IMR-90 (cell line): ENCODE measurements around the gene RFT1. TPM values are rescaled to one million over a fixed set of nuclear protein-coding genes. Genes with fewer than 3 reads are reported as not detected.

ENCODE experiments used
- ATAC-seq: fragments of 200-7000 bp; cut with Tn5 transposase; 2 replicates; pipeline ENCODE4 v1.9.1; 2020; ENCODE audit warnings: low read depth, mild to moderate bottlenecking, moderate library complexity
- BruUV-seq: library from RNA; stranded (reverse); fragments of 400-500 nt; replicated peaks from 2 replicates; lab custom pipeline; 2021; lab: Mats Ljungman, UMichigan
- CTCF ChIA-PET: fragments of 300-600 bp; formaldehyde crosslinking; extraction: SDS; loops from one replicate; lab custom pipeline; 2021; ENCODE audit warnings: antibody characterized with exemption; lab: Yijun Ruan, JAX
- POLR2A ChIA-PET: fragments of 300-600 bp; sonication (Branson Sonifier 250); formaldehyde crosslinking; loops from one replicate; lab custom pipeline; 2022; ENCODE audit warnings: antibody characterized with exemption; ENCODE audit not compliant: unreplicated experiment; lab: Charles Lee
- DNase-seq: peaks from one replicate; pipeline ENCODE4 v3.0.0; 2013
- H2AFZ ChIP-seq: replicated peaks from 2 replicates; pipeline ENCODE3; 2013; ENCODE audit warnings: low read length, mild to moderate bottlenecking; ENCODE audit not compliant: poor library complexity
- H2AK5ac ChIP-seq: 2 replicates; pipeline ENCODE4 v1.6.1; 2013; ENCODE audit warnings: low read depth, low read length, inconsistent platforms
- H2AK9ac ChIP-seq: replicated peaks from 2 replicates; pipeline ENCODE3; 2013; ENCODE audit warnings: mild to moderate bottlenecking, low read depth, low read length, moderate library complexity; ENCODE audit not compliant: poor library complexity
- H2BK120ac ChIP-seq: 2 replicates; pipeline ENCODE4 v1.6.1; 2013; ENCODE audit warnings: low read depth, low read length, inconsistent platforms
- H2BK15ac ChIP-seq: 3 replicates; pipeline ENCODE4 v1.6.1; 2013; ENCODE audit warnings: low read depth, low read length, inconsistent platforms
- H2BK20ac ChIP-seq: 2 replicates; pipeline ENCODE4 v1.6.1; 2013; ENCODE audit warnings: low read depth, mild to moderate bottlenecking, inconsistent platforms, low read length, moderate library complexity
- H2BK5ac ChIP-seq: 2 replicates; pipeline ENCODE4 v1.6.1; 2013; ENCODE audit warnings: mild to moderate bottlenecking, low read depth, low read length, inconsistent platforms; ENCODE audit not compliant: poor library complexity, severe bottlenecking
- H3K14ac ChIP-seq: replicated peaks from 2 replicates; pipeline ENCODE4 v1.6.1; 2013; ENCODE audit warnings: low read depth, low read length, inconsistent platforms
- H3K18ac ChIP-seq: 2 replicates; pipeline ENCODE4 v1.6.1; 2013; ENCODE audit warnings: low read depth, low read length, control low read depth
- H3K23ac ChIP-seq: 2 replicates; pipeline ENCODE4 v1.6.1; 2013; ENCODE audit warnings: low read depth, low read length, inconsistent platforms
- H3K27ac ChIP-seq: 2 replicates; pipeline ENCODE4 v1.5.1; 2013; ENCODE audit warnings: mild to moderate bottlenecking, control low read depth, low read length; ENCODE audit not compliant: insufficient read depth
- H3K27me3 ChIP-seq: 2 replicates; pipeline ENCODE4 v1.6.1; 2013; ENCODE audit warnings: low read length; ENCODE audit not compliant: control insufficient read depth, insufficient read depth
- H3K36me3 ChIP-seq: 2 replicates; pipeline ENCODE4 v1.6.1; 2013; ENCODE audit warnings: low read length, mixed read lengths; ENCODE audit not compliant: control insufficient read depth, insufficient read depth
- H3K4ac ChIP-seq: 2 replicates; pipeline ENCODE4 v1.6.1; 2013; ENCODE audit warnings: low read depth, low read length, inconsistent platforms
- H3K4me1 ChIP-seq: 2 replicates; pipeline ENCODE4 v1.6.1; 2013; ENCODE audit warnings: low read length, mixed read lengths; ENCODE audit not compliant: control insufficient read depth, insufficient read depth
- H3K4me2 ChIP-seq: 2 replicates; pipeline ENCODE4 v1.6.1; 2013; ENCODE audit warnings: low read depth, mild to moderate bottlenecking, control low read depth, low read length, moderate library complexity
- H3K4me3 ChIP-seq: 2 replicates; pipeline ENCODE4 v1.5.1; 2013; ENCODE audit warnings: low read depth, mild to moderate bottlenecking, control low read depth, low read length, moderate library complexity; ENCODE audit not compliant: insufficient read depth
- H3K56ac ChIP-seq: 2 replicates; pipeline ENCODE4 v1.6.1; 2013; ENCODE audit warnings: low read length, inconsistent platforms; ENCODE audit not compliant: insufficient read depth; ENCODE audit errors: extremely low read depth
- H3K79me1 ChIP-seq, 2 experiments: 2 replicates each; pipeline ENCODE4 v1.6.1; 2013; ENCODE audit warnings: low read length in 2 of 2, inconsistent platforms in 1 of 2, low read depth in 1 of 2
- H3K9ac ChIP-seq: 2 replicates; pipeline ENCODE4 v1.6.1; 2013; ENCODE audit warnings: low read depth, low read length, control low read depth
- H3K9me1 ChIP-seq: 2 replicates; pipeline ENCODE4 v1.6.1; 2013; ENCODE audit warnings: low read length, inconsistent platforms; ENCODE audit not compliant: insufficient read depth
- H3K9me3 ChIP-seq: 2 replicates; pipeline ENCODE4 v1.6.1; 2013; ENCODE audit warnings: low read length; ENCODE audit not compliant: control insufficient read depth, insufficient read depth
- H4K20me1 ChIP-seq: 2 replicates; pipeline ENCODE4 v1.6.1; 2013; ENCODE audit warnings: low read length, inconsistent platforms; ENCODE audit not compliant: insufficient read depth
- H4K5ac ChIP-seq: 2 replicates; pipeline ENCODE4 v1.6.1; 2013; ENCODE audit warnings: mild to moderate bottlenecking, low read depth, low read length, control low read depth
- H4K8ac ChIP-seq, 2 experiments: 2 replicates each; pipeline ENCODE4 v1.6.1; 2013; ENCODE audit warnings: low read depth in 2 of 2, low read length in 2 of 2, control low read depth in 1 of 2, inconsistent platforms in 1 of 2
- H4K91ac ChIP-seq: 2 replicates; pipeline ENCODE4 v1.6.1; 2013; ENCODE audit warnings: low read depth, low read length, inconsistent platforms; ENCODE audit not compliant: insufficient read depth
- BHLHE40 ChIP-seq: fragments of 150-350 bp; IDR thresholded peaks from 2 replicates; pipeline ENCODE4 v1.6.1; 2016; ENCODE audit warnings: mild to moderate bottlenecking, low read depth, low read length
- RCOR1 ChIP-seq: IDR thresholded peaks from 2 replicates; pipeline ENCODE4 v1.6.1; 2012; ENCODE audit warnings: mild to moderate bottlenecking, low read length, improper control_type of control experiment; ENCODE audit not compliant: insufficient replicate concordance
- WGBS, 2 experiments: methylation state at CpG; one replicate each; pipeline versions ENCODE4 v1.1.5 to v1.1.7; 2013; ENCODE audit warnings: missing lambda C conversion rate in 2 of 2; ENCODE audit not compliant: insufficient read length in 1 of 2; ENCODE audit errors: extremely low coverage in 2 of 2; 5-methylcytosine and 5-hydroxymethylcytosine counted together
- dilution Hi-C: fragments of 300-500 bp; cut with HindIII; formaldehyde crosslinking; loops from one replicate; pipeline ENCODE4 v1.14.3; 2018; ENCODE audit warnings: low sequenced_read_pairs; ENCODE audit not compliant: unreplicated experiment
- in situ Hi-C: fragments of 300-500 bp; cut with MboI; formaldehyde crosslinking; loops from 3 replicates; pipeline ENCODE4 v1.14.3; 2019; ENCODE audit warnings: low sequenced_read_pairs, inconsistent platforms, mixed read lengths
- intact Hi-C: fragments of 100-400 bp; cut with micrococcal nuclease; formaldehyde crosslinking; loops from 2 replicates; pipeline ENCODE4 v1.10.0; 2022
- polyA plus RNA-seq, 3 experiments: library from polyadenylated mRNA; depleted of rRNA; stranded (reverse); fragments of >200 nt; gene quantifications; 2 replicates each; pipeline ENCODE4 v1.2.3, GENCODE V29; 2012; ENCODE audit warnings: low replicate concordance in 1 of 3
- total RNA-seq: library from RNA; depleted of rRNA; stranded (reverse); fragments of >200 nt; gene quantifications from 2 replicates; pipeline ENCODE4 v1.2.3, GENCODE V29; 2012

The RFT1 gene
- total and polyA plus RNA-seq, 2 of the 4 experiments (the other 2 are of a cell fraction): 14.5 to 23.5 TPM

GRCh38 chr3:53074761-53075742 lies 55.2 kb downstream of the RFT1 start:
- BruUV-seq: no TSS peak
- Histone ChIP-seq H2BK5ac (no peak overlapping the region), H2AK9ac (no peak overlapping the region), H4K5ac (no peak overlapping the region), H2AFZ (no peak overlapping the region), H3K27ac (no peak overlapping the region), H3K4me3 (no peak overlapping the region), H3K9me3 (no peaks in the 10 kb centered on the region), H3K4ac (no peak overlapping the region), H2BK15ac (no peak overlapping the region), H3K18ac (no peak overlapping the region), H3K9ac (no peak overlapping the region), H2BK20ac (no peak overlapping the region), H4K91ac (no peak overlapping the region), H3K4me1 (peaks cover 3% of the 10 kb centered on the region; the same call in 1 of the 2 replicates), H4K8ac (no peak overlapping the region), H3K56ac (no peak overlapping the region), H3K4me2 (no peak overlapping the region), H3K79me1 (no peaks in the 10 kb centered on the region), H3K27me3 (no peaks in the 10 kb centered on the region), H3K9me1 (no peaks in the 10 kb centered on the region), H3K23ac (no peak overlapping the region), H3K14ac (no peak overlapping the region), H3K36me3 (no peaks in the 10 kb centered on the region), H2BK120ac (no peak overlapping the region), H4K20me1 (no peaks in the 10 kb centered on the region), H2AK5ac (no peak overlapping the region)
- ATAC-seq (no peak), DNase-seq (no peak)
- intact Hi-C loops: no loop called here
- 40% methylated on average over 1 of the region's 9 CpGs; no CpG with 5 or more reads in 1 of the 2 experiments for WGBS, 2 experiments
- dilution Hi-C loops: no loop called here
- TF ChIP-seq RCOR1 (no peak), BHLHE40 (no peak)
- POLR2A ChIA-PET: no interaction called here
- in situ Hi-C loops: loop anchor here (10.0 kb wide), 1 partner anchor 330 kb away; no protein-coding TSS in a partner anchor
- CTCF ChIA-PET: no interaction called here
